ENCODE measurements around the gene ZYX.
A peak's percentile ranks its signal among the peaks of the same experiment; 100 is the strongest.

ZYX gene

DNA sequence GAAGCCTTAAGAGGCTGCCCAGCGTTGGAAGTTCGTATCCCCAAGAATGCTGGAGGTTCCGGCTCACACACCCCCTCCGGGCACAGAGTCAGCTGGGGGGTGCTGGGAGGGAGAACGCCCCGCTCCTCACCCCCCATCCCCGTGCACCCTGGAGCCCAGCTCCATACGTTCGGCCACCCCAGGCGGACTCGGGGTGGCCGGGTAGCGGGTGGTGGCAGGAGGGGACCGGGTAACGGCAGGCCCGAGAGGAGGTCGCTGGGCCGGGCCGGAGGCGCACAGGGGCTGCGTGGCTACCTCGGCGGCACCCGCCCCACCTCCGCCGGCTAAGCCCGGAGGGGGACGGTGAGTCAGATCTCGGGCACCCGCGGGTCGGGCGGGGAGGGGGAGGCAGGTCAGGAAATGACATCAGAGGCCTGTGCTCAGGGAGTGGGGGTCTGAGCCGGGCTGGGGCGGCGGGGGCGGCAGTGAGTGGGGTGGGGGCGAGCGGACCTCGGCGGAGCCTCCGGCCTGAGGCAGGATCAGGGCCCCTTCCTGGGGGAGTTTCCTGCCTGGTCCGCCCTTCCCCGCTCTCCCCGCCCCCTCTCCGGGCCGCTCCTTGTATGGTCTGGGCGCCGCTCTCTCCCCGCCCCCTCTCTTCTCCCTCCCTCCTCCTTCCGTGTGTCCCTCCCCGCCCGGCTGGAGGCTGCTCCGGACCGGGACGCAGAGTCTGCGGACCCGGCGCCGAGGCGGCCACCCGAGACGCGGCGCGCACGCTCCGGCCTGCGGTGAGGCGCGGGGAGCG is at the start of gene ZYX:
ZYX (plus strand) TSS at position 700 of the 781 bp plus-strand sequence. CDS start 227 bp downstream, outside the sequence.
- DNase-seq (ENCODE audit: low read depth): peak; percentile 54

DNA sequence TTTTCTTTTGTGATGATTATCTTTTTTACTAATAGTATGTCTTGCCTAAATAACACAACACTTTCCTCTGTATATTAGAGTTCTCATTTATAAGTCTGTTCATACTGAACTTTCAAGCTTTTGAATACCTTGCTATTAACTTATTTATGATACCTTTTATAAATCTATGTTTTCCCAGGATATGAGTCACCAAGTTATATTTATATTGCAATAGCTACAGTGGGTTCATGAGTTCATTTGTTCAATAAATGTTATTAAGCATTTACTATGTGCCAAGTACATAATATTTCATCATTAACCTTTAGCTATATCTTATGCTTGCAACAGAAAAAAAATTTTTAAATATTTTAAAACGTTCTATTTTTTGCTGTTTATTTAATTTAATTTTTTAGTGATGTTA is 46.9 kb upstream of the ZYX start:
- DNase-seq (ENCODE audit: low read depth): no peak

GRCh38 chr7:143337216-143337615 is 43.9 kb upstream of the ZYX start:
- DNase-seq (ENCODE audit: low read depth): no peak

DNA sequence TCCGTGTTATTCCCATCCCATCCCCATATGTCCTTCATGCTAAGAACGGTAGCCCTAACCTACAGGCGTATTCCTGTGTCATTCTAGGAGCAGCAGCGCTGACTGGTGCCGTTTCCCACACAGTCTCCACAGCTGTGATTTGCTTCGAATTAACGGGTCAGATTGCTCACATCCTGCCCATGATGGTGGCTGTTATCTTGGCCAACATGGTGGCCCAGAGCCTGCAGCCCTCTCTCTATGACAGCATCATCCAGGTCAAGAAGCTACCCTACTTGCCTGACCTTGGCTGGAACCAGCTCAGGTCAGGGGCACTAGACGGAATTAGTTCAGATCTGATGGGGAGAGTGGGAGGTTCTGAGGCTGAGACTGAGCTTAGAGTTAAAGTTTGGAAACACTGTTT is 39.3 kb upstream of the ZYX start:
- no peak for DNase-seq (ENCODE audit: low read depth)

DNA sequence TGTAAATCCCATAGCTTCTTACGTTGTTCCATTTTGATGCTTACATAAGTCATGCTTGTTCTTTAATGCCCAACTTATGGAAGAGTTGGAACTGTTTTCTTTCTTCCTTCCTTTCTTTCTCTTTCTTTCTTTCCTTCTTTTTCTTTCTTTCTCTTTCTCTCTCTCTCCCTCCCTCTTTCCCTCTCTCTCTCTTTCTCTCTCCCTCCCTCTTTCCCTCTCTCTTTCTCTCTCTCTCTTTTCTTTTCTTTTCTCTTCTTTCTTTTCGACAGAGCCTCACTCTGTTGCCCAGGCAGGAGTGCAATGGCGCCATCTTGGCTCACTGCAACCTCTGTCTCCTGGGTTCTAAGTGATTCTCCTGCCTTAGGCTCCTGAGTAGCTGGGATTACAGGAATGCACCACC is 37.5 kb upstream of the ZYX start:
- no peak for DNase-seq (ENCODE audit: low read depth)

- DNase-seq (ENCODE audit: low read depth): no peak
These were observed 35.7 kb upstream of the ZYX start for GRCh38 chr7:143345428-143345900.

GRCh38 chr7:143346018-143346417 is 35.1 kb upstream of the ZYX start:
- DNase-seq (ENCODE audit: low read depth): no peak

DNA sequence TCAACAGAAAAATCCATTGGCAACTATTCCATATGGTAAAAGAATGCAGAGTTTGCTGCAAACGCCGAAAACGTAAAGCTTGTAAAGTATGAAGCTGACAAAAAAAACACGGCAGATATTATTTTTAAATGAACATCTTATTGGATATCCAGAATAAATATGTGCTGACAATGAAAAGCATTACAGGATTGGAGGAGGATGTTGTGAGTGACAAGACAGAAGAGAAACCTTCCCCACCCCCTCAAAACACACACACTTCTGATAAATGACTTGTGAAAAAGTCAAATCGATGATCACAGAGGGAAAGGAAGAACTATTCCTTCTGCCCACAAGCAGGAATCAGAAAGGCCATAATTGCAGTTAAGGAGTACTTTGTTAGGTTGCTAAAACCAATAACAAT is 33.2 kb upstream of the ZYX start:
- DNase-seq (ENCODE audit: low read depth): no peak

DNA sequence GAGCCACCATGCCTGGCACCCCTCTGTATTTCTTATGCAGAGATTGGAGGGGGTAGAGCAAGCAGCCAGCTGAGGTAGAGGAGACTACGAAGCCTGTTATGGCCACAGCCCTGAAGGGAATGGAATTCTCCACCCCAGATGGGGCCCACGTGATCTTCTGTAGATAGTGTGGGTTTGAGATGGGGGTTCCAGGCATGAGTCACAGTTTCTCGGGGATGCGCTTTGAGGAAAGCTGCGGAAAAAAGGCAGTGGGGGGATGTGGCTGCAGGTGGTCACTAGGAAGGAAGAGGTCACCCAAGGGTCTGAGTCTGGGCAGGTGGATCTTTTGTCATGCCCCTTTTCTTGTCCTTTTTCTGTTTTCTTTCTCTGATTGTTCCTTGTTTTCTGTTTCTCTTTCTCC is 30.1 kb upstream of the ZYX start:
- DNase-seq (ENCODE audit: low read depth): no peak

- no peak for DNase-seq (ENCODE audit: low read depth)
These were observed 29.6 kb upstream of the ZYX start for GRCh38 chr7:143351574-143351973.

DNA sequence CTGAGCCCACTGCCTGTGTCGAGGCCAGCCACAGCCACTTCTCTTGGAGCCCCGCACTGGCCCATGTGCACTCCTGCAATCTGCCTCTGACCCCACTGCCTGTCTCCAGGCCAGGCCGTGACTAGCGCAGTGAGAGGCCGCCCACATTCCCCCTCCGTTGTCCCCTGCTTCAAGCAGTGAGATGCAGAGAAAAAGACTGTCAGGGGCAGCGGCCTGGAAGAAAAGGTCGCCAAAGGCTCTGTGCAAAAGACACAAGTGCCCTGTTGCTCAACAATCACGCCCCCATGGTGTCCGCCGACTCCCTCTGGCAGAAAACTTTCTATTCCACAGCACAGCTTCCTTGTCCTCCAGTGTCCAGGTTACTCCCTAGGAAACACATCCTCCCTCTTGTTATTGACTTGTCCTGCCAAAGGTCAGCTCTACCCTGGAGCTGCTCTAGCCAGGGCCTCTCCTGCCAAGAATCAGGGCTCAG is 28.6 kb upstream of the ZYX start:
- no peak for DNase-seq (ENCODE audit: low read depth)

DNA sequence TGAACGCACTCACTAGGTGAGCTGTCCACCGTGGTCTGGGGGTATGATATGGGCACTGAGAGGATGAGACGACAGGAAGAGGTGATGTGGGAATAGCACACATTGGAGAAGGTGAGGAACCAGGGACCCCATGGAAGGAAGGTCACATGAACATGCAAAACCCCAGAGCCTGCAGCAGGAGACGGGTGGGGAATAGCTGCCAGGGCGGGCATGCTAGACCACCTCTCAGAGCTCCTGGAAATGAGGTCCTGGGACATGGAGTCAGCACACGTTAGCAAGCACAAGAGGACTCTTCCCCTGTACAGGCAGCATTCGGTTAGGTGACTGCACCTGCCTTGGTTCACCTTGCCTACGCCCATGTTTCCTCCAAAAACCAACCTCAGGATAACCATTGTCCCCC is 26.8 kb upstream of the ZYX start:
- no peak for DNase-seq (ENCODE audit: low read depth)

DNA sequence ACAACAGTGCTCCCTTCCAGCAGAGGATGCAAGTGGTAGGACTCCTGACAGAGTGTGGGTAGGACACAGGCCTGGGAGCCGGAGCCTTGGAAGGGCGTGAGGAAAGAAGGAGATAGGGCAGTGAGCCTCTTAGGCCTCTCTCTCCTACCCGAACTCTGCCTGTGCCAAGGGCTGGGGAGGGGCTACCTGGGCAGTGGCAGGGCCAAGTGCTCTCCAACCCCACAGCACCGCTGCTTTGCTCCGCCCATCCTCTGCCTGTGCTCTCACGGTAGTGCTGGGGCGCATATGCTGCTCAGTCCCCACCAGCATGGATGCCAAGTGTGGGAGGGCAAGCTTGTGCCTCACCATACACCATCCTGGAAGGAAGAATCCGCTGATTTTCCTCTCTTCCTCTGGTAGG is 26.2 kb upstream of the ZYX start:
- no peak for DNase-seq (ENCODE audit: low read depth)

DNA sequence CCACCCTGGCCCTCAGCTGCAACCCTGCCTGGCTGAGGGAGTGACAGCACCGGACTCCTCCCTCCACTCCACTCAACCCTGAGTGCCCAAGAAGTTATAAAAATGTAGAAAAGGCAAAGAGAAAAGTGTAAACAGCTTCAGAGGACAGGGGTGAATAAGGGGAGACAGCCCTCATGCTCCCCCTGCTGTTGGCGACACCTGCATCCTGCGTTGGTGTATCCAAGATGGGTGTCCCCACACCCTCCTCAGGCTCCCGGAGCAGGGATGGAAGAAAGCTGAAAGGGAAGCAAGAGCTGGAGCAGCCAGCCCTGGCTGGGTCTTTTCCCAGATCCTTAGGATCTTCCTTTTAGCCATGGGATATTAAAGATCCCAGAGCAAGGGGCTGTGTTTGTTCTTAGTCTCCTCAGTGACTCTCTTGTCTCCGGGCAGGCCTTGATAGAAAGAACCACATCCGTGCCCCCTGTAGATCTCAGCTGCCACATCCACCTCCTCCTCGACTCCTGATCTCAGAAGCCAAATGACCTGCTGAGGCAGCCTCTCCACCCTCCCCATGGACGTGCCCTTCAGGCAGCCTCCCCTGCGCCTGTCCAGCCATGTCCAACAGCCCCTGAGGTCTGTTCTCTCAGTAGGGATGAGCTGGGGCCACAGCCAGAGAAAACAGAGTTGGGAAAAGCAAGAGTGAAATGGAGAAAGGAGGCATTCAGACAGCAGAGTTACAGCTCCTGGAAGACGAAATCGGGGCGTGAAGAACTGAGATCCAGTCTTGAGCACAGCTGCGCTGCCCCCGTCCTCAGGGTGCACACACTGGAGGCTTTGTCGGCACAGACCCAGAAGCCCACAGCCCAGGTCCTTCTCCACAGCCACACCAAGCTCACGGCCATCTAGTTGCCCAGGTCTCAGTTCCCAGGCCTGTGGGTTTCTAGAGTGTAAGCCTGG is 25.4 kb upstream of the ZYX start:
- DNase-seq (ENCODE audit: low read depth): no peak

GRCh38 chr7:143356414-143357050 is 24.6 kb upstream of the ZYX start:
- no peak for DNase-seq (ENCODE audit: low read depth)

DNA sequence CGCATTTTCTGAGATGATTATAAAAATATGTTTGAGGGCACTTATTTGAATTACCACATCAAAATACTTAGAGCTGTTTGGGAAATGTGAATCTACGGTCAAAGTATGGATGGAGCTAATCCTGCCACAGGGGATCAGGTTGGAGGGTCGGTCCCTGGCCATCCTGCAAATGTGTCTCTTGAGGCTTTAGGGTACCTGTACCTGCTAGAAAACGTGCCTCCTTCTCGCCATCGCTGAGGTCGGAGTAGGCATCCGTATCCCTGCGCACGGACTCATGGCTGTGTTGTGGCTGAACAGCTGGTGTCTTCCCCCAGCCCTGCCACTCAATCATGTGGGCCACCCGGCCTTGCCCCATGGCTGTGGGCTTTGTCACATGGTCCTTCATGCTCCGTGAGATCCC is 22.5 kb upstream of the ZYX start:
- DNase-seq (ENCODE audit: low read depth): no peak

DNA sequence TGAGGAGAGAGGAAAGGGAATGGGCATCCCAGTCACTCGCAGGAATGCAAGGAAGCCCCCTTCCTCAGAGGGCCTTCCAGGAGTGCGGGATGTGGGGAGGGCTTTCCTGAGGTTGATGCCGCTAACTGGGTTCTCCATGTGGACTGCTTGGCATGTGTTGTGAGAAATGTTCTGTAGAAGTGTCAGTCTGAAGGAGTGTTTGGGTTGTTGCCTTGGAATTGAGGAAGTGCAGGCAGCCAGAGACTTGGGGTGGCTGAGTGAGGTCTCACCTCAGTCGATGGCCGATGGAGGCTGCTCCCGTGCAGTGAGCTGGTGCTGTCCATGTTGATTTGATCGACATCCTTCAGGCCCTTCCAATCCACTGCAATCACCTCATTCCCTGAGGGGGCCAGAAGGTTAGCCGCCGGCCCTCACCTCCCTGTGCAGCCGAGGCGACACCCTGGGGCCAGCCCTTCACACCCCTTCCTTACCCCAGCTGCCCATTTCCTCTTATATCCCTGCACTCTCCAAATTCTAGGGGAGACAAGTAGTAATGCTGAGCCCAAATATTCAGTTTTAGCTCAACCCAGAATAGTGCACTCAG is 21.3 kb upstream of the ZYX start:
- DNase-seq (ENCODE audit: low read depth): no peak

GRCh38 chr7:143360788-143361551 is 20.2 kb upstream of the ZYX start:
- no peak for DNase-seq (ENCODE audit: low read depth)

- no peak for DNase-seq (ENCODE audit: low read depth)
These were observed 19.5 kb upstream of the ZYX start for GRCh38 chr7:143361552-143362130.

DNA sequence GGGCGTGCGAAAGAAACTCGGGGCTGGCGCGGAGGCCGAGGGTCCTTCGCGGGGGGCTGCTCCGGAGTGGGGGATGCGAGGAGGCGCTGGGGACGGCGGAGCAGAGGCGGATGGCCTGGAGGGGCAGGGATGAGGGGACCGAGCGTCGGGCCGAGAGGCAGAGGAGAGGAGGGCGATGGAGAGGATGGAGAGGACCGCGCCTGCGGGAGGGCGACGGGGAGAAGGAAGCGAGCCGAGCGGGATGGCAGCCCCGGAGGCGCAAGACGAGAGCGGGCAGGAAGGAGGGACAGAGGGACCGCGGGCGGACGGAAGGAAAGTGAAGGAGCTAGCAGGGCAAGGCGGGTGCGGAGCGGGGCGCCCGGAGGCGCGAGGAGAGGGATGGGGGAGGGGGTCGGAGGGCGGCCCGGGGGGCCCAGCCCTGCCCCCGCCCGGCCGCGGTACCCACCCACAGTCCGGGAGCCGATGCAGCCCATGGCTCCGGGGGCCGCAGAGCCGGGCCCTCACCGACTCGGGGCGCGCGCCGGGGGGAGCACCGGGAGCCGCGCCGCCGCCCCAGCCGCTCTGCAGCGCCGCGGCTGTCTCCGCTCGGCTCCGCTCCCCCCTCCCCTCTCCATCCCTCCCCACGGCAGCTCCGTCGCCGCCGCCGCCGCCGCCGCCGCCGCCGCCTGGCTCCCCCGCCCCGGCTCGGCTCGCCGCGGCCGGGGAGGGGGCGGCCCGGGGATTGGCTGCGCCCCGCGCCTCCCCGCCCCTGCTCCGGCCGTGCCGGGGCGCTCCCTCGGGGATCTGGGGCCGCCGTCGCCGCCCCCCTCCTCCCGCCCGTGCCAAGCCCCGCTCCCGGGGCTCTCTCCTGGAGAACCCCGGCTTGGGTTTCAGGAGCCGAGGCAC is 18.8 kb upstream of the ZYX start, which contains the start of gene FAM131B:
FAM131B (minus strand) TSS at position 583 of the 885 bp plus-strand sequence; CDS start at position 473, 110 bp downstream.
- no peak for DNase-seq (ENCODE audit: low read depth)
